Common myeloid progenitor, CD34-positive (primary cell): ENCODE data around the gene KCTD6.

Experiments used
- CTCF ChIA-PET: fragments of 350-600 bp; sonication (Branson Sonifier 250); formaldehyde crosslinking; loops from one replicate; lab custom pipeline; 2021; ENCODE audit warnings: antibody characterized with exemption; lab: Charles Lee
- POLR2A ChIA-PET: fragments of 350-600 bp; sonication (Branson Sonifier 250); formaldehyde crosslinking; loops from one replicate; lab custom pipeline; 2021; ENCODE audit warnings: antibody characterized with exemption; lab: Charles Lee
- DNase-seq, 3 donors: peaks; one replicate each; pipeline versions ENCODE4 v3.0.0 to v3.0.0-alpha.2; 2013
- H3K27ac ChIP-seq, 2 experiments: 1 replicate in 1 of 2; 2 replicates in 1 of 2; pipeline ENCODE4 v1.7.0; 2013; ENCODE audit warnings: inconsistent platforms in 2 of 2, low read length in 2 of 2, mild to moderate bottlenecking in 2 of 2, low read depth in 1 of 2, moderate library complexity in 1 of 2; ENCODE audit not compliant: severe bottlenecking in 2 of 2, insufficient read depth in 1 of 2, poor library complexity in 1 of 2
- H3K27me3 ChIP-seq, 5 experiments: replicated peaks in 2 of 5; 1 replicate in 3 of 5; 2 replicates in 2 of 5; pipeline versions ENCODE4 v1.6.1 to v1.7.0; 2013; ENCODE audit warnings: low read length in 4 of 5, mild to moderate bottlenecking in 2 of 5, moderate library complexity in 2 of 5, inconsistent platforms in 1 of 5; ENCODE audit not compliant: insufficient read depth in 5 of 5, control insufficient read depth in 4 of 5
- H3K36me3 ChIP-seq, 4 experiments: 1 replicate in 2 of 4; 2 replicates in 2 of 4; pipeline versions ENCODE4 v1.6.1 to v1.7.0; 2013; ENCODE audit warnings: low read length in 3 of 4, control low read depth in 1 of 4, mild to moderate bottlenecking in 1 of 4; ENCODE audit not compliant: control insufficient read depth in 4 of 4, insufficient read depth in 4 of 4
- H3K4me1 ChIP-seq, 4 experiments: 1 replicate in 3 of 4; 2 replicates in 1 of 4; pipeline versions ENCODE4 v1.6.1 to v1.7.1; 2013; ENCODE audit warnings: low read length in 3 of 4, mild to moderate bottlenecking in 3 of 4, control low read depth in 1 of 4, inconsistent platforms in 1 of 4, moderate library complexity in 1 of 4; ENCODE audit not compliant: control insufficient read depth in 4 of 4, insufficient read depth in 4 of 4; ENCODE audit errors: control extremely low read depth in 1 of 4
- H3K4me3 ChIP-seq, 7 experiments: 1 replicate in 4 of 7; 2 replicates in 3 of 7; pipeline versions ENCODE4 v1.5.1 to v1.7.0; 2013; ENCODE audit warnings: mild to moderate bottlenecking in 7 of 7, low read length in 6 of 7, moderate library complexity in 6 of 7, inconsistent platforms in 2 of 7, low read depth in 2 of 7, control low read depth in 1 of 7; ENCODE audit not compliant: insufficient read depth in 4 of 7, control insufficient read depth in 1 of 7; ENCODE audit errors: extremely low read depth in 1 of 7
- H3K9me3 ChIP-seq, 5 experiments: 1 replicate in 4 of 5; 2 replicates in 1 of 5; pipeline versions ENCODE4 v1.6.1 to v1.7.1; 2013; ENCODE audit warnings: low read length in 4 of 5, mild to moderate bottlenecking in 2 of 5, inconsistent platforms in 1 of 5, low read depth in 1 of 5, moderate library complexity in 1 of 5; ENCODE audit not compliant: control insufficient read depth in 4 of 5, insufficient read depth in 2 of 5; ENCODE audit errors: control extremely low read depth in 1 of 5
- WGBS: methylation state at CpG from one replicate; pipeline ENCODE4 v1.1.5; 2013; ENCODE audit not compliant: insufficient coverage; 5-methylcytosine and 5-hydroxymethylcytosine counted together

The KCTD6 gene

DNA sequence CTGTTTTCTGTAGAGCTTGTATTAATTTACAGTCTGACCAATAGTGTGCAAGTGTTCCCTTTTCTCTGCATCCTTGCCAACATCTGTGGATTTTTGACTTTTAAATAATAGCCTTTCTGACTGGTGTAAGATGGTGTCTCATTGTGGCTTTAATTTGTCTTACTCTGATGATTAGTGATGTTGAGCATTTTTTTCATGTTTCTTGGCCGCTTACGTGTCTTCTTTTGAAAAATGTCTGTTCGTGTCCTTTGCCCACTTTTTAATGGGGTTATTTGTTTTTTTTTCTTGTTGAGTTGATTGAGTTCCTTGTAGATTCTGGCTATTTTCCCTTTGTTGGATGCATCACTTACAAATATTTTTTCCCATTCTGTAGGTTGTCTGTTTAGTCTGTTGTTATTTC lies 52.6 kb downstream of the KCTD6 start:
- Histone ChIP-seq H3K4me3 (no peak overlapping the region), H3K9me3 (no peaks in the 10 kb centered on the region), H3K27ac (no peak overlapping the region), H3K4me1 (peaks cover 0 to 5% (median 0%) of the 10 kb centered on the region in 4 experiments), H3K36me3 (no peaks in the 10 kb centered on the region), H3K27me3 (no peaks in the 10 kb centered on the region)
- no peak for DNase-seq
- WGBS: no CpG with 5 or more reads among the region's 3 CpGs
- CTCF ChIA-PET: no interaction called here
- POLR2A ChIA-PET: no interaction called here

DNA sequence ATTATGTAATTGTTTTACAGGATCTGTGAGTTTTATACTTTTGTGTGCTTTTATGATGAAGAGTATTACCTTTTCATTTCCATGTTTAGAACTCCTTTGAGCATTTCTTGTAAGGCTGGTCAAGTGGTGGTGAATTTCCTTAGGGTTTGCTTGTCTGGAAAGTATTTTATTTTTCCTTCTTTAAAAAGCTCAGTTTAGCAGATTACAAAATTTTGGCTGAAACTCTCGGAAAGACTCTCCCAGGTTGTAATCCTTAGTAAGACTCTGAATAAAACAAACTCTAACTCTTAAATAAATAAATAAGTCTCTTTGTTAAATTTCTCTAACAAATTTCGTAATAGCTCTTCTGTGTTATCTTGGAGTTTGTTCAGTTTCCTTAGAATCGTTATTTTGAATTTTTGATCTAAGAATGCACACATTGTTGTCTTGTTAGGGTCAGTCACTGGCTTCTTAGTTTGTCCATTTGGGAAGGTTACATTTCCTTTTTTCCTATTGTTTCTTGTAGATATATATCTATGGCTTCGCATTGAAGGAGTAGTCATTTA lies 59.8 kb downstream of the KCTD6 start:
- DNase-seq: no peak
- no peak overlapping the region for H3K4me3 ChIP-seq
- no peak overlapping the region for H3K27ac ChIP-seq
- ChIA-PET POLR2A (no interaction called here), CTCF (interaction anchor here (0.6 to 0.8 kb wide), 2 partner anchors 18 kb away, joined by 3 read pairs; no protein-coding TSS in a partner anchor)
- no peaks in the 10 kb centered on the region for H3K4me1 ChIP-seq
- no peaks in the 10 kb centered on the region for H3K27me3 ChIP-seq
- no peaks in the 10 kb centered on the region for H3K36me3 ChIP-seq
- H3K9me3 ChIP-seq: peaks cover 0 to 11% (median 0%) of the 10 kb centered on the region in 5 experiments
- 100% methylated on average over 1 of the region's 4 CpGs for WGBS
